Endothelial cell of umbilical vein (primary cell): Measurements from ENCODE around the gene SULT1C4.

Source experiments
- CTCF ChIP-seq, 2 donors: IDR thresholded peaks; 1 replicate in 1 of 2; 2 replicates in 1 of 2; pipeline ENCODE4 v1.5.1; 2011; ENCODE audit warnings: low read length in 2 of 2, mild to moderate bottlenecking in 2 of 2, moderate library complexity in 2 of 2, control low read depth in 1 of 2, inconsistent platforms in 1 of 2, low read depth in 1 of 2; ENCODE audit not compliant: insufficient read depth in 1 of 2; ENCODE audit errors: extremely low read depth in 1 of 2
- EZH2 ChIP-seq: IDR thresholded peaks from 2 replicates; pipeline ENCODE4 v1.6.1; 2012; ENCODE audit warnings: borderline replicate concordance, low read depth, mild to moderate bottlenecking, moderate library complexity, low read length, inconsistent platforms; ENCODE audit not compliant: severe bottlenecking
- MAX ChIP-seq: IDR thresholded peaks from 2 replicates; pipeline ENCODE4 v1.6.1; 2011; ENCODE audit not compliant: insufficient read depth, insufficient read length
- MYC ChIP-seq: IDR thresholded peaks from one replicate; pipeline ENCODE4 v1.6.1; 2011; ENCODE audit warnings: mild to moderate bottlenecking, low read depth, low read length
- POLR2A ChIP-seq: IDR thresholded peaks from 2 replicates; pipeline ENCODE4 v1.6.1; 2012; ENCODE audit warnings: low read depth, mild to moderate bottlenecking, control low read depth, low read length

- TF ChIP-seq MYC (no peak), EZH2 (no peak), CTCF (IDR thresholded peaks at IDR 0.05; ENCODE audit: extremely low read depth in 1 of 2, insufficient read depth in 1 of 2, low read depth in 1 of 2, low read length in 2 of 2) (no peak), POLR2A (no peak), MAX (no peak)
Observed at GRCh38 chr2:108330979-108331378, 46.8 kb upstream of the SULT1C4 start.
